Stimulated activated CD4-positive, alpha-beta T cell treated with anti-CD3 and anti-CD28 coated beads, Interleukin-4, amount 100 ng/mL, for 1 hour (primary cell): ENCODE measurements around the gene SLF2.

Source experiments
- DNase-seq: peaks from one replicate; pipeline ENCODE4 v3.0.0-alpha.2; 2020

SLF2 gene

DNA sequence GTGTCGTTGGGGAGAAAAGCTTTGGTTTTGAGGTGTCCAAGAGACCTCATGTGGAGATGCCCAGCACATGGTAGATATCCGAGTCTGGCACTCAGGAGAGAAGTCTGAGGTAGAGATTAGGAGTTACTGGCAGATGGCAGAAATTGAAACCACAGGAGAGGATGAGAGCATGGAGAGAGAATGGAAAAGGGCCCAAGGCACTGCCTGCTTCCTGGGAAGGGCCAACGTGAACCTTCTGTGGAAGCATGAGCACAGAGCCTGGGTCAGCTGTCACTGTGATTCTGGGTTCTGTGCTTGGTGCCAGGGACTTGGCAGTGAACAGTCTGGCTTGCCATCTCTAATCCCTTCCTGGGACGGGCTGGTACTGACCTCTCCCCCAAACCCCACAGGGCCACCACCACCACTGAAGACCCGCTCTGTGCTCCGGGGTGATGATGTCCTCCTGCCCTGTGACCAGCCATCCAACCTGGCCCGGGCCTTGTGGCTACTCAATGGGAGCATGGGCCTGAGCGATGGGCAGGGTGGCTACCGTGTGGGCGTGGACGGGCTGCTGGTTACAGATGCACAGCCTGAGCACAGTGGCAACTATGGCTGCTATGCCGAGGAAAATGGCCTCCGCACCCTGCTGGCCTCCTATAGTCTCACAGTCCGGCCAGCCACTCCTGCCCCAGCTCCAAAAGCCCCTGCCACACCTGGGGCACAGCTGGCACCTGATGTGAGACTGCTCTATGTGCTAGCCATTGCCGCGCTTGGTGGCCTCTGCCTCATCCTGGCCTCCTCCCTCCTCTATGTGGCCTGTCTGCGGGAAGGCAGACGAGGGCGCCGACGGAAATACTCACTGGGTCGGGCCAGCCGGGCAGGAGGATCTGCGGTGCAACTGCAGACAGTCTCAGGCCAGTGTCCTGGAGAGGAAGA is 70.4 kb downstream of the SLF2 start:
- no peak for DNase-seq

DNA sequence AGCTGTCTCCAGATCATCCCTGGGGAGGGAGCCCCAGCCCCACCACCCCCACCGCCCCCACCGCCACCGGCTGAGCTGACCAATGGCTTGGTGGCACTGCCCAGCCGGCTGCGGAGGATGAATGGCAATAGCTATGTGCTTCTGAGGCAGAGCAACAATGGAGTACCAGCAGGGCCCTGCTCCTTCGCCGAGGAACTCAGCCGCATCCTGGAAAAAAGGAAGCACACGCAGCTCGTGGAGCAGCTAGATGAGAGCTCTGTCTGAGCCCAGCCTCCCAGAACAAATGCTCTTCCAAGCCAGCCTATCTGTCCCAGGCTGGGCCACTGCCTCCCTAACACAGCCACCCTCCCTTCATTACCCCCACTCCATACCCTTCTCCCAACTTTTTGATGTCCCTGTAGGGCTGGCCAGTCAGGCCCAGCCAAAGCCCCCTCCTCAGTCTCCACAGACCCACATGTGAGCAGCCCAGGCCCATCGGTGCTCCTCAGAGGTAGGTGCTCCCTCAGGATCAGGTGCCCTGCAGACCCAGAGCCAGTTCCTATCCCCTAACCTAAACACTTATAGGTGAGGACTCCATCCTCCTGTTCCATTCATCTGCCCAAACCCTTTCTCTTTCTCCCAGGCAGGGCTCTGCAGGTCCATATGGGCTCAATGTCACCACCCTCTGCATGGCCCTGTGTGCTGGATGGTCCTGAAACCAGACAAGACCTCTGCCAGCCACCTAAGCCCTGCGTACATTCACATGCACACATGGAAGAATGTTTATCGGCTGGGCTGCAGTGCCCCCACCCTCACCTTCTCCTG is 71.3 kb downstream of the SLF2 start:
- no peak for DNase-seq

DNA sequence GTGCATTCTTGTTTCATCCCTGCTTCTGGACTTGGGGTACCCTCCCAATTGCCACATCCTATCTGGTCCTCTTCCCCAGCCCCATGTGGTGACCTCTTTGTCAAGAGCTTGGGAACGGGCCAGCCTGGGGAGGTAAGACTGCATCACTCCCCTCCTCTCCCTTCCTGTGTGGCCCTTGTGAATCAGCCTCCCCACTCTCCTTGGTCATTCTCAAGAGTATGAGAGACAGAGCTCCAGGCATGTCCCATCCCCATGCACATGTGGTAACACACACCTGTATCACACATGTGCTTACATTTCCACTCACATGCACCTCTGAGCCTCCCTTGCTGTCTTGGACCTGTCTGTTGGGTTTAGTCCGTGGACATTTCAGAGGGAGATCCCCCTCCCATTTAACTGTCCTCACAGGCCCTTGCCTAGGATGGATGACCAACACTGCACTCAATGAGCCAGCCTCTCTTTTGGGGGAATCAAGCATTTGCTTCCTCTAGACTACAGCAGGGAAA is 72.0 kb downstream of the SLF2 start:
- no peak for DNase-seq

DNA sequence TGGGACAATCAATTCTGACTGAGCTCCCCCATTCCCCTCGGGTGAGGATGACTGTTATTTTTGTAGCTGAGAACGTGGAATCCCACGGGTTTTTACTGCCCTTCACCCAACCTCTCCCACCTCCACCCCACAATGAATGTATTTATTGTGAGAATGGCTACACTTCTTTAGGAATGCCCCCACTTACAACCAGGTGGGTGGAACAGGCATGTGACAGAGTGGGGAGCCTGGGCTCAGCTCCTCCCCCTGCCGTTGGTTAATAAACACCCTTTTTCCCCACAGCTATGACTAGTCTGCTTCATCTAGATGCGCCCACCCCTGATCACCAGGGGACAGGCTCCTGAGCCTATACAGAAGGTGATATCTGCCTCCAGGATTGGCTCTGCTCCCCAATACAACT is 72.6 kb downstream of the SLF2 start:
- no peak for DNase-seq

DNA sequence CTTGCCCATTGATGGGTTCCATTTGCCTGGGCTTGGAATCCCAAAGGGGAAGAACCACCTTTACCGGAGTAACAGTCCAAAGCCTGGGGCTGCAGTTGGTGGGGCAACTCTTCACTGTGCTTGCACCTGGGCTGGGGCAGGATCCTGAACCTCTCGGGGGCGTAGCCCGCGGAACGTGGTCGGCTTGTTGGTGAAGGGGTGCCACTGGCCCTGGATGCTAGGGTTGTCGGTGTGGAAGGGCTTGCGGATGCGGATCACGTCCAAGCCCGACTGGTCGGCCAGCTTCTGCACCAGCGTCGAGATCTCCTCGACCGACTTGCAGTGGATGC is 73.8 kb downstream of the SLF2 start:
- no peak for DNase-seq

DNA sequence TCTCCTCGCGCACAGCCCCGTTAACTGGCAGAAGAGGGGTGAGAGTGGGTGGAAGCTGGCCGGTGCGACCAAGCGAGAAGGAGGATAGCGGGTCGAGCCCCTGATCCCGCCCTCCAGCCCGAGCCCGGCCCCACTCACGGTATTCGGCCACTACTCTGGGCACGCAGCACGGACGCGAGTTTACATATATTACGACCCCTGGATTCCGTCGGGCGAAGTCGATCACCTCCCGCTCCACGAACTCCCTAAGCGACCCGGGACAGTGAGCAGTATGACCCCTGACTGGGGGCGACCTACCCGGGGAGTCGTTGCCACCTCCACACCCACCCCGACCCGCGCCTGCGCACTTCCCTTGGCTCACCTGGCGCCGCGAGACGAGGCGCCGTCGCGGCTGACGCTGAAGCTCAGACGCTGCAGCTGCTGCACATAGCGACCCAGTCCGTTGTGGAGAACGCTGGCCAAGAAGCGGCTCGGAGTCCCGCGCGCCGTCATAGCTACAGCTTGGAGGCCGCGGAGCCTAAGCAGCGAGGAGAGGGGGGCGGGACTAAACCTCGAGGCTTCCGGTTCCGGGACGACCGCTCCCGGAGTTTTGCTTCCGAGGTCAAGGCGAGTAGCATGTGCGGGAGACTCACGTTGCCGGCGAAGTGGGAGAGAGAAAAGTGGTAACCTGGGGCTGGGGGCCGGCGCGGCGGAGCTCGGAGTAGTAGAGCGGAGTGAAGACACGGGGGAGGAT is 74.4 kb downstream of the SLF2 start, which contains the start of the genes MRPL43 and TWNK:
Gene MRPL43 (minus strand): TSS at position 546 of the 733 bp plus-strand sequence. CDS start 54 bp downstream, at position 492.
Gene TWNK (plus strand): TSS at position 592 of the 733 bp plus-strand sequence. CDS start 668 bp downstream, outside the sequence.
- peak; percentile 86 for DNase-seq

DNA sequence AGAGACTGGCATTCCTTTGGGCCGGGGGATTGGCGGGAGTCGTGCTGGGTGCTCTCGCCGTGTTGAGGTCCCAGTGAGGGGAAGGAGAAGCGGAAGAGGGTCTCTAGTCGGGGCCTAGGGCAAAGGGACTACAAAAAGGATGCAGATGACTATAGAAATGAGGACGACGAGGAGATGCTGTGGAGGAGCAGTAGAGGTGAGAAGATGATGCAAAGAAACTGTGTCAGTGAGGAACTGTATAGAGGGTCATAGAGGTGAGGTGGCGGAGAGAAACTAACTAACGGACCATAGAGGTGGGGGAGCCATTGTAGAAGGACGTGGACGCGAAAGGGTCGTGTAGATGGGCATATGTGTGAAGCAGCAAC is 74.9 kb downstream of the SLF2 start:
- no peak for DNase-seq

DNA sequence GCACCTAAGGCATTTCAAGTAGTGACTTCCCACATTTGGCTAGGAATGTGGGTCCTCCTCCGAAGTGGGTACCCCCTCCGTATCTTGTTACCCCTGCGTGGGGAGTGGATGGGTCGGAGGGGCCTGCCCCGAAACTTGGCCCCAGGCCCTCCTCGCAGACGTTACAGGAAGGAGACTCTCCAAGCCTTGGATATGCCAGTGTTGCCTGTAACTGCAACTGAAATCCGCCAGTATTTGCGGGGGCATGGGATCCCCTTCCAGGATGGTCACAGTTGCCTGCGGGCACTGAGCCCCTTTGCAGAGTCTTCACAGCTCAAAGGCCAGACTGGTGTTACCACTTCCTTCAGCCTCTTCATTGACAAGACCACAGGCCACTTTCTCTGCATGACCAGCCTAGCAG is 75.4 kb downstream of the SLF2 start:
- no peak for DNase-seq

DNA sequence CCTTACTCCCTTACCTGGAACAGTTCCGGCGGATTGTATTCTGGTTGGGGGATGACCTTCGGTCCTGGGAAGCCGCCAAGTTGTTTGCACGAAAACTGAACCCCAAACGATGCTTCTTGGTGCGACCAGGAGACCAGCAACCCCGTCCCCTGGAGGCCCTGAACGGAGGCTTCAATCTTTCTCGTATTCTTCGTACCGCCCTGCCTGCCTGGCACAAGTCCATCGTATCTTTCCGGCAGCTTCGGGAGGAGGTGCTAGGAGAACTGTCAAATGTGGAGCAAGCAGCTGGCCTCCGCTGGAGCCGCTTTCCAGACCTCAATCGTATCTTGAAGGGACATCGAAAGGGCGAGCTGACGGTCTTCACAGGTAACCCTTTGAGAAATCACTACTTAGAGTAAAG is 76.3 kb downstream of the SLF2 start:
- DNase-seq: no peak

DNA sequence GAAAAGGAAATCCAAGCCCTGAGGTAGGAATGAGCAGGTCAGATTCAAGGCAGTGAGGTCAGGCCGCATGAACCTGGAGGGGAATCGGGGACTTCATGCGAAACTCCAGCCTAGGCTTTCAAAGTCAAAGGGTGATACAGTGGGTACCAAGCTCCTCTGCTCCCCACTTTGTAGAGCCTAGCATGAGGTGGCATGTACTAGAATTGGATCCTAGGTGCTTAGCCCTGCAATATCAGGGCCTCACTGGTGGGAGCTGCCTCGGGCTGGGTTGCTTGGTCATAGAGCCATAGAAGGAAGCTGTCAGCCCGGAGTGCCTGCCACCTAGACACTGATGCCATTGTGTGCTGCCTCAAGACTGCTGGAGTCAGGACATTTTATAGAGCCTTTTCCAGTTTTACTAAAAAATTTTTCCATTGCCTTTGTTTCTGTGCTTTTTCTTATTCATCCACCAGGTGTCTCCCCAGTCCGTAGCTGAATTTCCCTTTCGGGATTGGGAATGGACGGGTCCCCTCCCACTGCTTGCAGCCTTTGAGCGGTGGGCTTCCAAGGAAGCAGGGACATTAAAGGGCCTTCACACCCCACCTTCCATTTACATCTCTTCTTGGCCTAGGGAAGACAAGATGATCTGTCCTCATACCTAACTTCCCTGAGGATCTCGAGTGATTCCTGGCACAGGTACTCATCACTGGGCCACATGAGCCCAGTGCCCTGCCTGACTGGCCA is 81.4 kb downstream of the SLF2 start:
- DNase-seq: no peak

DNA sequence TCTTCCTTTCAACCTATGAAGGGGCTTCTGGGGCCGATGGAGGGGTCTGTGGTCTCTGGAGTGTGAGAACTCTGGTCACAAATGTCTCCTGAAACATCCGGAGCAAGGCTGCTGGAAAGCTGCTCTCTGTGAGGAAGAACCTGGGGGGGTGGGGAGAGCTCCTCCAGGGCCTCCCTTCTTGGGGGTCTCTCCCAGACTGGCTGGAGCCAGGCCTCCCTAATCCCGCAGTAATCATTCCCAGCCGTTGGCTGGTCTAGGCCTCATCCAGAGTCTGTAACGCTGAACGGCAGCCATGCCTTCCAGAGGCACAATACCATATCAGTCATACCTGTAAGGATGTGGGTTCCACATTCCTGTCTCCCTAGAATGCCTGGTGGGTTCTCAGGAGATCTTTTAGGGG is 82.4 kb downstream of the SLF2 start:
- no peak for DNase-seq

DNA sequence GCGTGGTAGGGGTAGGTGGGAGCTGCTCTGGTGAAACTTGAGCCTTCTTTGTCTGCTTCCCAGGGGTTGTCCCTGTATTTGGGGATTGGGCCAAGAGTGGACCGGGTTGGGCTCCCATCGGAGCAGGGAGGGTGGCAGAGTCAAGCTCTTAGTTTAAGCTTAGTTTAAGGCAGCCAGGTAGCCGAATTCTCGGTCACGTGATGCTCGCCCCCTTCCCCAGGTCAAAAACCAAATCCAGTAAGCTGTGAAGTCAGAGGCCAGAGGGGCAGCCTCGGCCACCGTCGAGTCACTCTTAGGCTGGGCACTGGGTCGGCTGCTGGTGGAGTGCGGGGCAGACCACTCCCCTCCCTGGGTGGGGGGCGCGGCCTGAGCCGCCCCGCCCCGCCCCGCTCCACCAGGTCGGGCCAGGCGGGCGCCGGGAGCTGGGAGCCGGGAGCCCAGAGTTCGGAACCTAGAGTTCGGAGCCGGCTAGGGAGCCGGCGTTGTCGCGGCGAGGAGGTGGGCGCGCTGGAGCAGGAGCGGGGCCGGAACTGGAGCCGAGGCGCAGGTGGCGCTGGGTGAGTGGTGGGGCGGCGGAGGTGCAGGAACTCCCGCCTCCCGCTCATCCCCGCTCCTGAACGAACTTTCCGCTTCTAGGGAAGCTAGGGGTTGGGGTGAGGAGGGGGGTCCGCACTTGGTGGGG is 84.1 kb downstream of the SLF2 start:
- peak; percentile 49 for DNase-seq

DNA sequence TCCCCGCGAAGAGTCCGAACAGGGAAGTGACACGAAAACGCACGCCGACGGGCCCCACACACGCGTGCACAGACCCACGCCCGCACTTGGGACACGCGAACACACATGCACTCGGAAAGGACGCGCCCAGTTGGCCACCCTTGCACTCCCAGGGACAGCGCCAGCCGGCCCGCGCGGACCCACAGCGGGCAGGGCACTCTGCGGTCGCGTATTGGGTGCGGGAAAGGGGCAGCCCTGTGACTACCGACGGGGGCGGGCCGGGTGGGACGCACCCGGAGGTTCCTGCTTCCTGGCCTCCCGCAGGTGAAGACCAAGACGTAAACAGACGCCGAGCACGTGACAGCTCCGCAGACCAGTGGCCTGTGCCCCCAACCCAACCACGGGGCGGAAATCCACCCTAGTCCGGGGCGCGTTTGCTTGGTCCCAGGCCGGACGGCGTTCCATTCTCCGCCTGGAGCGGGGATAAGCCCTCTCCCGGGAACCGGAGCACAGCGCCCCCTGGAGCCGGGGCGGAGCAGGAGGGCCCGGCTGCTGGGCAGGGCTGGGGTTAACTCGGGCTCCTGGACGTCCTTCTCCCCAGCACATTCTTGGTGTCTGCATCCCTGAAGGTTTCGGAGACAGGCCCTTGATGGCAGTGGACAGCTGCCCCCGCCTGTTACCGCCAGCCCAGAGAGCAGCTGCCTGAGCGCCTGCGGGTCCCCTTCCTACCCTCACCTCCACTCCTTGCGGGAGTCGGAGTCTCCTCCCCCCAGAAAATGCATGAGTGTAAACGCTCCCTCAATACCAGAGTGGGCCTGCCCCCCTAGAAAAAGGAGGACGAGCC is 84.8 kb downstream of the SLF2 start:
- DNase-seq: peak; percentile 75

DNA sequence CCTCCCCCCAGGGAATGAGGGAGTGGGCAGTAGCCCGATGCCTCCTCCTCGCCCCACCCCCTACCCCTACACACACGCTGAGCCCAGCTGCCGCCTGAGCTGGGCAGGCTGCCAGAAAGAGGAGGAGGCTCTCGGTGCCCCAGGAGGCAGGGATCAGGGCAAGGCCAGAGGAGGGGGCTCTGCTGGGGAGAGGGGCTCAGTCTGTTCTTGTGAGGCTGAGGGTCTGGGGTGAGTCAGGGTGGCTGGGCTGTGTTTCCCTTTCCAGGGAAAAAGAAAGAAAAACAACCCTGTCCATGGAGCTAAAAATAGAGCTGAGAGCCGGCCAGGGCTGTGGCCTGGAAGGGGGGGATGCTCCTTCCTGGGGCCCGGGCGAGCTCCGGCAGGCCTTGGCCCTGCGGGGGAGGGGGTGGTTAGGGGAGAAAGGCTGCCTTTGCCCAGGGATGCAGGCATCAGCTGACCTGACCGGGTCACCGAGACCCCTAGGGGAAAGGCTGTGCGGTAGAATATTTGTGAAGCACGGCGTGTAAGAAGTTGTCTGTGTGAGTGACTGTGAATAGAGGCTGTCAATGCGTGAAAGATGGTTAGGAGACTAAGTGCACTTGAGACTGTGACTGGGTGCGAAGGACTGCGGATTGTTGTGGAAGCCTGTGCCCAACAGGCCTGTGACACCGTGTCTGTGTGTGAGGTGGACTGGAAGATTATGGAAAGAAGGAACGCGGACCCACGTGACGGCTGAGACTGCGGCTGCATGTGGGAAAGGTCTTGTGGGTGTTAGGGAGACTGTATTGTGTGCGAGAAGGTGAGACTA is 85.6 kb downstream of the SLF2 start:
- peak; percentile 68 for DNase-seq

DNA sequence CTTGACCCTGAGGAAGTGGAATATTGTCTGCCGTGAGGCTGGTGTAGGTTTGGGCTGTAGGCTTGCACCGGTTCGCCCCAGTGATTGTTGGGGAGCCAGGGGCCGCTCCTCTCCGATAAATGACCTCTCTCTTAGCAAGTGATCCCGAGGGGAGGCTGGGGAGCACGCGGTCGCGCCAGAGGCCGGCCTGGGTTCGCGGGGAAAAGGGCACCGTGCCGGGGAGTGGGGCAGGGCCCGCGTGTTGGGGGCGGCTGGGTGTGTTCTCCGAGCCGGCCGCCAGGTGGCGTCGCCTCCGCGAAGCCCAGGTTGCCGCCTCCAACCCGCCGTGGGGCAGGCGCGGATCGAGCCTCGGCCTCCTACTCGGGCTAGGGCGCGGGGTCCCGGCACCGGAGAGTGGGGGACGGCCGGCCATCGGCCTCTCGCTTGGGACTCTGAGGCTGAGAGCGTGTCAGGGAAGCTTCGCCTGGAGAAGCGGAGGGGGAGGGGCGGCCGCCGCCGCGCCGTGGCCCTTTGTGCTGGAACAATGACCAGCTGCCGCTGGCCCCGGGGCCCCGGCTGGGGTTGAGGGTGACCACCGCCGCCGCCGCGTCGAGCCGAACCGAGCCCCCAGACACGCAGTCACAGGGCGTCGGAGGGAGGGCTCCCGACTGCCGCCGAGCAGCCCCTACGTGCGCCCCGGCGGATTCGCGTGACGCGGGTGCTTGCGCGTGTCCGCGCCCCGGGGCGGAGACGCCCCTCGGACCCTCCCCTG is 86.4 kb downstream of the SLF2 start:
- peak; percentile 80 for DNase-seq

DNA sequence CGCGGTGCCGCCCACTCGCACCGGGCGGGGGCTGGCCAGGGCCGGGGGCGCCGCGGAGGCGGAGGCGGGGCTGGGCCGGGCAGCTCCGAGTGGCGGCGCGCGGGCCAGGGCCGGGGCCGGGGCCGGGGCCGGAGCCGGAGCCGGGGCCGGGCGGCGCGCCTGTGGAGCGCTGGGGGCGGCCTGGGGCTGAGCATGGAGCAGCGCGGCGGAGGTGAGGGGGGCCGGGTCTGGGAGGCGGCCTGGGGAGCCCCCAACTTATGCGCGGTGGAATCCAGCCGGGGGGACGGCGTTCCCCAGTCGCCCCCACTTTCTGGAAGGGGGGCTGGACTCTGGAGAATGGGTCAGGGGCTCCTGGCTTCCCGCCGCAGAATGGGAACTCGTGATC is 87.0 kb downstream of the SLF2 start, which contains the start of gene LZTS2:
Gene LZTS2 (plus strand): TSS at position 67 of the 385 bp plus-strand sequence. CDS start 2,731 bp downstream, outside the sequence.
- no peak for DNase-seq

DNA sequence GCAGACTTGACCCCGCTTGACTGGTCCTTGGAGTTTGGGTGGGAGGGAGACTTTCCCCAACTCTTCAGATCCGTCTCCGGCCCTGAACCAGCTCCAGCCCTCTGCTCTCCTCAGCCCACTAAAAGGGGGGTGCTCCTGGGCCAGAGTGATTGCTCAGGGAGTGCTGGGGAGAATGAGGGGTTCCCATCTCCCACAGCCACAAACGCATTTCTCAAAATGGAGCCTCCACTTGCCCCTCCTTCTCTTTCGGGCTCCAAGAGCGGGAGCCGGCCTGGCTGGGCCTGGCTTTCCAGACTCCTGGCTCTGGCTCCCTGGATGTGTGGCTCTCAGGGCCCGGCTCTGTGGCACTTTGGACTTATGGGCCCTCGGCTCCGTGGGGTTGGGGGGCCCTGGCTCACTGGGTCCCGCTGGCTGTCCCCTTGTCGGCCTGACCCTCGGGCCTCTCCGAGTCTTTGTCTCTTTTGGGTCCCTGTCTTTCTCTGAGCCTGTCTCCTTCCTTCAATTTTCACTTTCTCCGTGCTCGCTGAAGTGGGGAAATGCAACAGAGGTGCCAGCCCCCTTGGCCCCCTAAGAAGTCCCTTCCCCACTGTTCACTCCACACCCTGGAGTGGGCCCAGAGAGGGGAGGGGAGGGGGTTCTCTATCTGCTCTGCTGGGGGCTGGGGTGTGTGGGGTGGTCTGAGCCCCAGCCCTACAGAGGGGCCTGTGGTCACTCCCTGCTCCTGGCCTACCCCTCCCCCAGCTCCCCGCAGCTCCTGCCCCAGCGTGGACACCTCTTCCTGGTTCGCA is 87.6 kb downstream of the SLF2 start:
- DNase-seq: no peak
